K562 (cell line): ENCODE results near the gene ZNF791. TPM values are rescaled to one million over a fixed set of nuclear protein-coding genes. Genes with fewer than 3 reads are reported as not detected.

Source experiments
- ATF7 ChIP-seq: fragments of 450-650 bp; IDR thresholded peaks from 2 replicates; pipeline ENCODE4 v1.7.1; 2014; ENCODE audit warnings: mild to moderate bottlenecking, moderate library complexity
- BCL6 ChIP-seq: fragments of 250-450 bp; sonication (Bioruptor Pico); IDR thresholded peaks from 2 replicates; pipeline ENCODE4 v1.4.0; 2020
- CEBPG ChIP-seq, 3 experiments: fragments of 200-800 bp in 1 of 3; sonication (Bioruptor generic) in 1 of 3; sonication (generic) in 1 of 3; formaldehyde crosslinking in 1 of 3; IDR thresholded peaks in 2 of 3; conservative IDR thresholded peaks in 1 of 3; 2 replicates each; pipeline versions ENCODE4 v1.6.1 to v1.8.0; 2016 to 2022; ENCODE audit warnings: missing compliant biosample characterization in 2 of 3, missing genetic modification characterization in 2 of 3, mild to moderate bottlenecking in 1 of 3, missing genetic modification reagents in 1 of 3
- CEBPZ ChIP-seq: fragments of 150-350 bp; IDR thresholded peaks from 2 replicates; pipeline ENCODE4 v1.6.1; 2014; ENCODE audit warnings: low read depth, mild to moderate bottlenecking, low read length, borderline replicate concordance
- EHMT2 ChIP-seq: fragments of 450-650 bp; IDR thresholded peaks from 2 replicates; pipeline ENCODE4 v1.6.1; 2018; ENCODE audit warnings: antibody characterized with exemption
- GTF2A2 ChIP-seq: IDR thresholded peaks from 2 replicates; pipeline ENCODE4 v1.6.1; 2016; ENCODE audit warnings: mild to moderate bottlenecking, missing genetic modification characterization, missing compliant biosample characterization
- HDAC2 ChIP-seq: fragments of 450-650 bp; IDR thresholded peaks from 2 replicates; pipeline ENCODE4 v1.6.1; 2016; ENCODE audit warnings: mild to moderate bottlenecking
- MAFK ChIP-seq: IDR thresholded peaks from 2 replicates; pipeline ENCODE4 v1.6.1; 2011; ENCODE audit warnings: low read length, improper control_type of control experiment
- POLR2G ChIP-seq: fragments of 200-400 bp; formaldehyde crosslinking; IDR thresholded peaks from 2 replicates; pipeline ENCODE4 v1.6.1; 2017; ENCODE audit warnings: low read depth, mild to moderate bottlenecking, antibody characterized with exemption, low read length, moderate library complexity
- RCOR1 ChIP-seq, 2 experiments: IDR thresholded peaks; 2 replicates each; pipeline ENCODE4 v1.6.1; 2012; ENCODE audit warnings: low read depth in 2 of 2, low read length in 2 of 2, borderline replicate concordance in 1 of 2, improper control_type of control experiment in 1 of 2
- SETDB1 ChIP-seq: IDR thresholded peaks from one replicate; pipeline ENCODE4 v1.6.1; 2012; ENCODE audit warnings: low read length, control low read depth, inconsistent platforms
- SRF ChIP-seq, 2 experiments: fragments of 250-450, 450-650 bp in 1 of 2; sonication (Bioruptor Pico) in 1 of 2; sonication (generic) in 1 of 2; formaldehyde crosslinking; IDR thresholded peaks; 2 replicates each; pipeline versions ENCODE4 v1.5.0 to v1.5.1; 2020 to 2022; ENCODE audit warnings: mild to moderate bottlenecking in 1 of 2, missing genetic modification reagents in 1 of 2
- TCF7 ChIP-seq: sonication (generic); IDR thresholded peaks from 2 replicates; pipeline ENCODE4 v1.6.1; 2016; ENCODE audit warnings: antibody characterized with exemption, borderline replicate concordance
- TFE3 ChIP-seq: fragments of 450-650 bp; formaldehyde crosslinking; IDR thresholded peaks from 2 replicates; pipeline ENCODE4 v1.4.0; 2020; ENCODE audit warnings: mild to moderate bottlenecking, mixed read lengths
- ZFX ChIP-seq: sonication (generic); formaldehyde crosslinking; IDR thresholded peaks from 2 replicates; pipeline ENCODE4 v1.8.0; 2022; ENCODE audit warnings: mild to moderate bottlenecking, missing genetic modification reagents, moderate library complexity
- ZNF583 ChIP-seq: fragments of 250-450 bp; sonication (Bioruptor Pico); IDR thresholded peaks from 2 replicates; pipeline ENCODE4 v1.4.0; 2020
- polyA plus RNA-seq, 8 experiments: library from polyadenylated mRNA; depleted of rRNA in 4 of 8; stranded (reverse) in 5 of 8; unstranded in 3 of 8; fragments of >200 nt; fragmentation: Nextera tagmentation in 2 of 8; fragmentation: Illumina TruSeq in 1 of 8; extraction: Ambion mirVana in 2 of 8; extraction: Trizol in 1 of 8; gene quantifications; 2 replicates each; pipeline versions ENCODE4 v1.2.1 to v1.2.3, GENCODE V29; 2011 to 2014; ENCODE audit warnings: inconsistent platforms in 1 of 8, missing spikeins in 1 of 8
- total RNA-seq, 7 experiments: library from RNA; depleted of rRNA in 6 of 7; stranded (reverse); fragments of >200 nt in 6 of 7; fragmentation: Illumina TruSeq in 2 of 7; extraction: Trizol in 2 of 7; gene quantifications; 2 replicates each; pipeline versions ENCODE4 v1.2.1 to v1.2.3, GENCODE V29; 2011 to 2021; ENCODE audit warnings: low replicate concordance in 1 of 7
- TF ChIP-seq, protein P1 (sequence below), 2 experiments: IDR thresholded peaks; 2 replicates each; pipeline ENCODE4 v1.6.1; 2011; ENCODE audit warnings: borderline replicate concordance in 1 of 2, control low read depth in 1 of 2, low read depth in 1 of 2, low read length in 1 of 2, mild to moderate bottlenecking in 1 of 2, mixed read lengths in 1 of 2, moderate library complexity in 1 of 2; ENCODE audit not compliant: insufficient read depth in 1 of 2, insufficient read length in 1 of 2, poor library complexity in 1 of 2, severe bottlenecking in 1 of 2; ENCODE audit errors: extremely low read depth in 1 of 2

The ZNF791 gene
- total and polyA plus RNA-seq, 9 of the 15 experiments (the other 6 are each of a cell fraction or from before 2014, with no cell fraction given): 7.8 to 22.7 (median 13.1) TPM

- TF ChIP-seq SETDB1: no peak
- TF ChIP-seq GTF2A2 (tag): 0 out of 2 replicates have a peak, but pooled peaks have one; percentile 56
- TF ChIP-seq CEBPG (CRISPR knock-in tag; IDR thresholded peaks at IDR 0.05): peak; percentile 95
- peak; percentile 90 to 94 for TF ChIP-seq CEBPG (tag; conservative IDR thresholded peaks at IDR 0.05 in 1 of 2, IDR thresholded peaks at IDR 0.05 in 1 of 2)
- peak; percentile 52; the same call in 1 of the 2 replicates for TF ChIP-seq ZNF583 (CRISPR knock-in tag)
- peak; percentile 59 for TF ChIP-seq ATF7
- peak; percentile 100 for TF ChIP-seq TFE3 (CRISPR knock-in tag)
- TF ChIP-seq, protein P1, sequence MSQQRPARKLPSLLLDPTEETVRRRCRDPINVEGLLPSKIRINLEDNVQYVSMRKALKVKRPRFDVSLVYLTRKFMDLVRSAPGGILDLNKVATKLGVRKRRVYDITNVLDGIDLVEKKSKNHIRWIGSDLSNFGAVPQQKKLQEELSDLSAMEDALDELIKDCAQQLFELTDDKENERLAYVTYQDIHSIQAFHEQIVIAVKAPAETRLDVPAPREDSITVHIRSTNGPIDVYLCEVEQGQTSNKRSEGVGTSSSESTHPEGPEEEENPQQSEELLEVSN (IDR thresholded peaks at IDR 0.05; ENCODE audit: borderline replicate concordance in 1 of 2, extremely low read depth in 1 of 2, insufficient read depth in 1 of 2, insufficient read length in 1 of 2, low read depth in 1 of 2, low read length in 1 of 2, poor library complexity in 1 of 2, severe bottlenecking in 1 of 2): peak; percentile 77 to 86
- TF ChIP-seq POLR2G: peak; percentile 96
- no peak for TF ChIP-seq MAFK
- peak; percentile 34 to 93; a peak in 2 of 4 replicates for TF ChIP-seq SRF (CRISPR knock-in tag; IDR thresholded peaks at IDR 0.05)
- peak; percentile 8; the same call in 1 of the 2 replicates for TF ChIP-seq TCF7
- TF ChIP-seq RCOR1 (IDR thresholded peaks at IDR 0.05; ENCODE audit: borderline replicate concordance in 1 of 2, low read depth in 2 of 2, low read length in 2 of 2): 0 out of 4 replicates have a peak, but pooled peaks of 1 of the 2 experiments have one; percentile 30
- TF ChIP-seq EHMT2: no peak
- peak; percentile 55; the same call in 1 of the 2 replicates for TF ChIP-seq HDAC2
- peak; percentile 34; the same call in 1 of the 2 replicates for TF ChIP-seq BCL6
- TF ChIP-seq ZFX: peak; percentile 91
- no peak for TF ChIP-seq CEBPZ
These were observed 70.6 kb downstream of the ZNF791 start, which contains the start of gene DHPS (continued) for GRCh38 chr19:12681074-12681987.
